Ishikawa (cell line): ENCODE data around the gene RNF217.

Source experiments
- CEBPB ChIP-seq: IDR thresholded peaks from 2 replicates; pipeline ENCODE4 v1.6.1; 2012
- EGR1 ChIP-seq: IDR thresholded peaks from 2 replicates; pipeline ENCODE4 v1.6.1; 2012
- EP300 ChIP-seq: IDR thresholded peaks from 2 replicates; pipeline ENCODE4 v1.6.1; 2012; ENCODE audit warnings: borderline replicate concordance
- TF ChIP-seq, protein P1 (sequence below): IDR thresholded peaks from 2 replicates; pipeline ENCODE4 v1.6.1; 2012

DNA sequence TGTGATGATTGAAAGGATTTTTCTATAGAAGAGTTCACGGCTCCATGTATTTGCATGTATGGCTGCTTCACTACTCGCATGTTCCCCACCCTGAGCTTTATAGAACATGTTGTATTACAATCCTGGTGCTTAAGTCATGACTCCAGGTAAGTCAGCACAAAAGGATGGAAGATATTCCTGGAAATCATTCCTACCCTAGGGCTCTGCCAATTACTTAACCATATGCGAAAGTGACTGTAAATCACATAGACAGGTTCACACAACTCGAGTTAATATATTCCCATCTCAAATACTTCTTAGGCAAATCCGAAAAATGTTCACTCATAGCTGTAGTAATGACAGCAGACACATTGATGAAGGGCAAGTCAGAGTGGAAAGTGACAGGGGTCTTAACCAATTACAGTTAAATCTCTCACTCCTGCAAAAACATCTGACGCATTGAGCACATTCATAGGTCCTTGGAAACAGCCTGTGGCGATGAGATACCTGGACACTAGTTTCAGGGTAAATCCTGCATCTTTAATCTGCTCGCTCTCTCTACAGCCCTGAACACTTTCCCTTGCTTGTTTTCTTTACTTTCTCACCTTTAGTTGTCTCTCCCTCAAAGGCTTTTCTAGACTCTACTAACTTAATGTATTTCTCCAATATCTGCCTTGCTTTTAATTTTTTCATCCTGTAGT is 35.1 kb downstream of the RNF217 start:
- TF ChIP-seq CEBPB (no peak), EGR1 (no peak), EP300 (no peak)
- TF ChIP-seq, protein P1, sequence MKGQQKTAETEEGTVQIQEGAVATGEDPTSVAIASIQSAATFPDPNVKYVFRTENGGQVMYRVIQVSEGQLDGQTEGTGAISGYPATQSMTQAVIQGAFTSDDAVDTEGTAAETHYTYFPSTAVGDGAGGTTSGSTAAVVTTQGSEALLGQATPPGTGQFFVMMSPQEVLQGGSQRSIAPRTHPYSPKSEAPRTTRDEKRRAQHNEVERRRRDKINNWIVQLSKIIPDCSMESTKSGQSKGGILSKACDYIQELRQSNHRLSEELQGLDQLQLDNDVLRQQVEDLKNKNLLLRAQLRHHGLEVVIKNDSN: no peak
